Neural cell (in vitro differentiated cells): ENCODE results near the gene DOCK10.

Source experiments
- CTCF ChIP-seq: fragments of 450-650 bp; IDR thresholded peaks from 2 replicates; pipeline ENCODE4 v1.5.1; 2014; ENCODE audit warnings: antibody characterized with exemption, mild to moderate bottlenecking, moderate library complexity; ENCODE audit not compliant: poor library complexity, severe bottlenecking
- EP300 ChIP-seq: fragments of 450-650 bp; conservative IDR thresholded peaks from 2 replicates; pipeline ENCODE4 v1.6.1; 2014; ENCODE audit warnings: antibody characterized with exemption, mild to moderate bottlenecking, moderate library complexity; ENCODE audit not compliant: poor library complexity, severe bottlenecking
- EZH2 ChIP-seq: fragments of 200-600, 300-800 bp; shearing (Covaris generic), sonication (generic); IDR thresholded peaks from 2 replicates; pipeline ENCODE4 v1.6.1; 2014; ENCODE audit warnings: antibody characterized with exemption, low read length, borderline replicate concordance, mild to moderate bottlenecking; ENCODE audit not compliant: insufficient read depth, poor library complexity, severe bottlenecking
- MXI1 ChIP-seq: fragments of 450-650 bp; conservative IDR thresholded peaks from 2 replicates; pipeline ENCODE4 v1.6.1; 2014; ENCODE audit warnings: antibody characterized with exemption, mild to moderate bottlenecking; ENCODE audit not compliant: poor library complexity, severe bottlenecking
- POLR2AphosphoS5 ChIP-seq: IDR thresholded peaks from 2 replicates; pipeline ENCODE4 v1.6.1; 2012
- RAD21 ChIP-seq: fragments of 450-650 bp; conservative IDR thresholded peaks from 2 replicates; pipeline ENCODE4 v1.6.1; 2014; ENCODE audit warnings: antibody characterized with exemption, mild to moderate bottlenecking, moderate library complexity
- SMC3 ChIP-seq: fragments of 450-650 bp; conservative IDR thresholded peaks from 2 replicates; pipeline ENCODE4 v1.6.1; 2014; ENCODE audit warnings: antibody characterized with exemption, mild to moderate bottlenecking, moderate library complexity; ENCODE audit not compliant: poor library complexity
- TAF1 ChIP-seq: IDR thresholded peaks from 2 replicates; pipeline ENCODE4 v1.6.1; 2012; ENCODE audit warnings: low read depth
- TF ChIP-seq, protein P1 (sequence below): IDR thresholded peaks from 2 replicates; pipeline ENCODE4 v1.6.1; 2012; ENCODE audit warnings: borderline replicate concordance

DNA sequence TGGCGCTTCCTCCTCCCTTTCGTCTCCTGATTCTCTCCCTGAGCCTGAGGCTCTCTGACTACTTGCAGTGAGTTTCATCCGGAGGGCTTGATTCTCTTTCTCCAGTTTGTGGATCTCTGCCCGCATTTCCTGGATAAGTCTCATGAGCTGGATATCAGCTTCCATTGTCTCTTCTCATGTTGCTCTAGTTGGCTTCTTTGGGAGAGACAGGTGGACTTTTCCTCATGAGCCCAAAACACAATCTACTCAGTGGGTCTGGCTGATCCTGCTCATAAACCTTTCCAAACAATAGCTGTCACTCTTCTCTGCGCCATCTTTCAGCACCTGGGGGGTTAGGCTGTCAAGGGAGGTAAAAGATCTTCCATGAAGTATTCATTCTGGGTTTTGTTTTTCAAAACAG, 326.1 kb downstream of the DOCK10 start, which contains the start of gene CCDC195:
- no peak for TF ChIP-seq TAF1
- no peak for TF ChIP-seq CTCF
- no peak for TF ChIP-seq SMC3
- TF ChIP-seq MXI1: no peak
- no peak for TF ChIP-seq EZH2
- TF ChIP-seq EP300: no peak
- TF ChIP-seq RAD21: no peak
- TF ChIP-seq POLR2AphosphoS5: no peak
- TF ChIP-seq, protein P1, sequence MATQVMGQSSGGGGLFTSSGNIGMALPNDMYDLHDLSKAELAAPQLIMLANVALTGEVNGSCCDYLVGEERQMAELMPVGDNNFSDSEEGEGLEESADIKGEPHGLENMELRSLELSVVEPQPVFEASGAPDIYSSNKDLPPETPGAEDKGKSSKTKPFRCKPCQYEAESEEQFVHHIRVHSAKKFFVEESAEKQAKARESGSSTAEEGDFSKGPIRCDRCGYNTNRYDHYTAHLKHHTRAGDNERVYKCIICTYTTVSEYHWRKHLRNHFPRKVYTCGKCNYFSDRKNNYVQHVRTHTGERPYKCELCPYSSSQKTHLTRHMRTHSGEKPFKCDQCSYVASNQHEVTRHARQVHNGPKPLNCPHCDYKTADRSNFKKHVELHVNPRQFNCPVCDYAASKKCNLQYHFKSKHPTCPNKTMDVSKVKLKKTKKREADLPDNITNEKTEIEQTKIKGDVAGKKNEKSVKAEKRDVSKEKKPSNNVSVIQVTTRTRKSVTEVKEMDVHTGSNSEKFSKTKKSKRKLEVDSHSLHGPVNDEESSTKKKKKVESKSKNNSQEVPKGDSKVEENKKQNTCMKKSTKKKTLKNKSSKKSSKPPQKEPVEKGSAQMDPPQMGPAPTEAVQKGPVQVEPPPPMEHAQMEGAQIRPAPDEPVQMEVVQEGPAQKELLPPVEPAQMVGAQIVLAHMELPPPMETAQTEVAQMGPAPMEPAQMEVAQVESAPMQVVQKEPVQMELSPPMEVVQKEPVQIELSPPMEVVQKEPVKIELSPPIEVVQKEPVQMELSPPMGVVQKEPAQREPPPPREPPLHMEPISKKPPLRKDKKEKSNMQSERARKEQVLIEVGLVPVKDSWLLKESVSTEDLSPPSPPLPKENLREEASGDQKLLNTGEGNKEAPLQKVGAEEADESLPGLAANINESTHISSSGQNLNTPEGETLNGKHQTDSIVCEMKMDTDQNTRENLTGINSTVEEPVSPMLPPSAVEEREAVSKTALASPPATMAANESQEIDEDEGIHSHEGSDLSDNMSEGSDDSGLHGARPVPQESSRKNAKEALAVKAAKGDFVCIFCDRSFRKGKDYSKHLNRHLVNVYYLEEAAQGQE: no peak
